Measurements from ENCODE around the gene PHACTR3.

GRCh38 chr20:59645271-59645670 is 40.9 kb downstream of the PHACTR3 start:
- no peak for TF ChIP-seq CTCF (IDR thresholded peaks at IDR 0.05; ENCODE audit: low read depth, low read length, missing input control)
- no peak for TF ChIP-seq TAF1 (conservative IDR thresholded peaks at IDR 0.05)

All from liver (tissue), 3 donors.